Endothelial cell of umbilical vein (primary cell): ENCODE results near the gene RGR. TPM values are rescaled to one million over a fixed set of nuclear protein-coding genes. Genes with fewer than 3 reads are reported as not detected.

Experiments
- BruUV-seq: library from RNA; stranded (reverse); fragments of 400-500 nt; replicated peaks from 2 replicates; lab custom pipeline; 2021; lab: Mats Ljungman, UMichigan
- CTCF ChIA-PET: fragments of 300-600, 350-600 bp; sonication (Branson Sonifier 250); formaldehyde crosslinking; loops from one replicate; lab custom pipeline; 2021; ENCODE audit warnings: antibody characterized with exemption, inconsistent platforms; lab: Charles Lee
- POLR2A ChIA-PET: fragments of 300-600, 350-600 bp; sonication (Branson Sonifier 250); formaldehyde crosslinking; loops from one replicate; lab custom pipeline; 2021; ENCODE audit warnings: antibody characterized with exemption, inconsistent platforms; lab: Charles Lee
- DNase-seq: peaks from one replicate; pipeline ENCODE4 v3.0.0-alpha.2; 2011; ENCODE audit warnings: low read depth, low spot score
- FAIRE-seq: peaks from 2 replicates; lab custom pipeline; 2011; peaks lifted over from hg19 to GRCh38; lab: Jason Lieb, UNC
- H2AFZ ChIP-seq: 2 replicates; pipeline ENCODE4 v1.6.0; 2012; ENCODE audit warnings: low read depth, low read length, control low read depth, inconsistent platforms
- H3K27ac ChIP-seq: 2 replicates; pipeline ENCODE4 v1.5.1; 2011; ENCODE audit warnings: low read depth, mild to moderate bottlenecking, control low read depth, low read length, moderate library complexity; ENCODE audit not compliant: insufficient read depth
- H3K27me3 ChIP-seq, 2 experiments: 2 replicates each; pipeline versions ENCODE4 v1.6.0 to v1.6.1; 2011; ENCODE audit warnings: low read length in 2 of 2, mixed read lengths in 1 of 2; ENCODE audit not compliant: control insufficient read depth in 2 of 2, insufficient read depth in 2 of 2
- H3K36me3 ChIP-seq, 2 experiments: 2 replicates in 1 of 2; 3 replicates in 1 of 2; pipeline ENCODE4 v1.5.1; 2011; ENCODE audit warnings: low read length in 2 of 2, mild to moderate bottlenecking in 1 of 2, moderate library complexity in 1 of 2; ENCODE audit not compliant: control insufficient read depth in 2 of 2, insufficient read depth in 2 of 2; ENCODE audit errors: extremely low read depth in 1 of 2
- H3K4me1 ChIP-seq: 3 replicates; pipeline ENCODE4 v1.5.1; 2011; ENCODE audit warnings: mild to moderate bottlenecking, low read length; ENCODE audit not compliant: control insufficient read depth, insufficient read depth; ENCODE audit errors: extremely low read depth
- H3K4me2 ChIP-seq: 2 replicates; pipeline ENCODE4 v1.6.1; 2011; ENCODE audit warnings: low read length, control low read depth, mixed read lengths; ENCODE audit not compliant: insufficient read depth
- H3K4me3 ChIP-seq, 3 experiments: fragments of 200-600 bp in 1 of 3; sonication (generic), shearing (Covaris generic) in 1 of 3; replicated peaks in 1 of 3; 2 replicates each; pipeline ENCODE4 v1.5.1; 2011 to 2016; ENCODE audit warnings: control low read depth in 3 of 3, low read length in 3 of 3, mild to moderate bottlenecking in 2 of 3, inconsistent platforms in 1 of 3, low read depth in 1 of 3, moderate library complexity in 1 of 3; ENCODE audit not compliant: insufficient read depth in 1 of 3
- H3K79me2 ChIP-seq: 2 replicates; pipeline ENCODE4 v1.6.0; 2012; ENCODE audit warnings: low read length, inconsistent platforms; ENCODE audit not compliant: control insufficient read depth, insufficient read depth
- H3K9ac ChIP-seq: replicated peaks from 2 replicates; pipeline ENCODE3; 2011; ENCODE audit warnings: low read length, control low read depth; ENCODE audit not compliant: insufficient read depth; ENCODE audit errors: extremely low read depth
- H3K9me1 ChIP-seq: replicated peaks from 3 replicates; pipeline ENCODE4 v1.6.0; 2011; ENCODE audit warnings: mild to moderate bottlenecking, low read length; ENCODE audit not compliant: control insufficient read depth, insufficient read depth; ENCODE audit errors: extremely low read depth
- H3K9me3 ChIP-seq: replicated peaks from 2 replicates; pipeline ENCODE4 v1.5.1; 2012; ENCODE audit warnings: low read length, inconsistent platforms; ENCODE audit not compliant: control insufficient read depth, insufficient read depth
- H4K20me1 ChIP-seq: replicated peaks from 2 replicates; pipeline ENCODE3; 2011; ENCODE audit warnings: mild to moderate bottlenecking, low read length; ENCODE audit not compliant: control insufficient read depth, insufficient read depth; ENCODE audit errors: extremely low read depth
- EZH2 ChIP-seq: IDR thresholded peaks from 2 replicates; pipeline ENCODE4 v1.6.1; 2012; ENCODE audit warnings: borderline replicate concordance, low read depth, mild to moderate bottlenecking, moderate library complexity, low read length, inconsistent platforms; ENCODE audit not compliant: severe bottlenecking
- FOS ChIP-seq: IDR thresholded peaks from 2 replicates; pipeline ENCODE4 v1.6.1; 2011; ENCODE audit warnings: mild to moderate bottlenecking, low read length, moderate library complexity, borderline replicate concordance; ENCODE audit not compliant: insufficient read depth
- GATA2 ChIP-seq: IDR thresholded peaks from 2 replicates; pipeline ENCODE4 v1.7.0; 2011; ENCODE audit warnings: low read depth, mild to moderate bottlenecking, moderate library complexity, mixed read lengths, low read length; ENCODE audit not compliant: insufficient read length, insufficient read depth
- JUN ChIP-seq: IDR thresholded peaks from 2 replicates; pipeline ENCODE4 v1.6.1; 2011; ENCODE audit warnings: borderline replicate concordance, low read depth; ENCODE audit not compliant: insufficient read length, insufficient read depth
- MYC ChIP-seq: IDR thresholded peaks from one replicate; pipeline ENCODE4 v1.6.1; 2011; ENCODE audit warnings: mild to moderate bottlenecking, low read depth, low read length
- POLR2A ChIP-seq: IDR thresholded peaks from 2 replicates; pipeline ENCODE4 v1.6.1; 2012; ENCODE audit warnings: low read depth, mild to moderate bottlenecking, control low read depth, low read length
- POLR2AphosphoS5 ChIP-seq: IDR thresholded peaks from 2 replicates; pipeline ENCODE4 v1.6.1; 2012; ENCODE audit warnings: low read depth, mild to moderate bottlenecking, control low read depth, low read length, moderate library complexity; ENCODE audit not compliant: insufficient read depth
- dilution Hi-C: fragments of 300-500 bp; cut with MboI; formaldehyde crosslinking; loops from one replicate; pipeline ENCODE4 v1.15.0; 2019; ENCODE audit warnings: low sequenced_read_pairs; ENCODE audit not compliant: extremely low pct_ligation_motif_present
- intact Hi-C: fragments of 100-400 bp; cut with micrococcal nuclease; formaldehyde crosslinking; loops from one replicate; pipeline ENCODE4 v1.10.0; 2022
- polyA plus RNA-seq, 4 experiments: library from polyadenylated mRNA; depleted of rRNA in 3 of 4; stranded (reverse) in 3 of 4; unstranded in 1 of 4; fragments of >200 nt; gene quantifications; 2 replicates each; pipeline versions ENCODE4 v1.2.1 to v1.2.3, GENCODE V29; 2011 to 2012; ENCODE audit warnings: missing spikeins in 1 of 4
- total RNA-seq: library from RNA; stranded (reverse); gene quantifications from 2 replicates; pipeline ENCODE4 v1.2.3, GENCODE V29; 2021
- TF ChIP-seq, protein P1 (sequence below): IDR thresholded peaks from 2 replicates; pipeline ENCODE4 v1.6.1; 2011; ENCODE audit not compliant: insufficient read depth, insufficient read length
- TF ChIP-seq, protein P2 (sequence below), 2 donors: IDR thresholded peaks; 1 replicate in 1 of 2; 2 replicates in 1 of 2; pipeline ENCODE4 v1.5.1; 2011; ENCODE audit warnings: low read length in 2 of 2, mild to moderate bottlenecking in 2 of 2, moderate library complexity in 2 of 2, control low read depth in 1 of 2, inconsistent platforms in 1 of 2, low read depth in 1 of 2; ENCODE audit not compliant: insufficient read depth in 1 of 2; ENCODE audit errors: extremely low read depth in 1 of 2

Gene RGR
- total and polyA plus RNA-seq, 2 donors (not counting 3 experiments of a cell fraction or from before 2014, with no cell fraction given) = not detected

DNA sequence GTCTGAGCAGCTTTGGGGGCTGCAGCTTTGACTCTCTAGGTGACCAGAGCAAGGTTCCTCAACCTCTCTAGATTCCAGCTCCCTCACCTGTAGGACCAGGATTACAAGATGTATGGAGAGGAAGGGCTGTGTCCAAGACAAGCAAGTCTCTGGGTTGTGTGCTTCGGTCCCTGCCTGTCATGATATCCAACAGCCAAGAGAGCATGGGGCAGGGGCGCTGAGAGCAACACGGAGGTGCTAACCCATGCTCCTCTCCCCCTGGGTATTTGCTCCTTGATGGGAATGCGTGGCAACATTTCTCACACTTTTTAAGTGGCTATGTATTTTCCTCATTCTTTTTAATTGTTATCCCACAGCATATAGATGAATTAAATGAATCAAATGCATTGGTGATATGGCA, 40.2 kb upstream of the RGR start:
- no peaks in the 10 kb centered on the region for H3K27me3 ChIP-seq
- no peak overlapping the region for H3K4me3 ChIP-seq
- no peaks in the 10 kb centered on the region for H3K4me1 ChIP-seq
- H3K9ac ChIP-seq = no peak overlapping the region
- CTCF ChIA-PET = interaction anchor here (1.1 kb wide), 1 partner anchor 35 kb away, joined by 3 read pairs; no protein-coding TSS in a partner anchor
- no peak for DNase-seq
- no peak for TF ChIP-seq EZH2
- TF ChIP-seq, protein P1, sequence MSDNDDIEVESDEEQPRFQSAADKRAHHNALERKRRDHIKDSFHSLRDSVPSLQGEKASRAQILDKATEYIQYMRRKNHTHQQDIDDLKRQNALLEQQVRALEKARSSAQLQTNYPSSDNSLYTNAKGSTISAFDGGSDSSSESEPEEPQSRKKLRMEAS = no peak
- no peak for TF ChIP-seq POLR2AphosphoS5
- TF ChIP-seq GATA2 = no peak
- TF ChIP-seq, protein P2, sequence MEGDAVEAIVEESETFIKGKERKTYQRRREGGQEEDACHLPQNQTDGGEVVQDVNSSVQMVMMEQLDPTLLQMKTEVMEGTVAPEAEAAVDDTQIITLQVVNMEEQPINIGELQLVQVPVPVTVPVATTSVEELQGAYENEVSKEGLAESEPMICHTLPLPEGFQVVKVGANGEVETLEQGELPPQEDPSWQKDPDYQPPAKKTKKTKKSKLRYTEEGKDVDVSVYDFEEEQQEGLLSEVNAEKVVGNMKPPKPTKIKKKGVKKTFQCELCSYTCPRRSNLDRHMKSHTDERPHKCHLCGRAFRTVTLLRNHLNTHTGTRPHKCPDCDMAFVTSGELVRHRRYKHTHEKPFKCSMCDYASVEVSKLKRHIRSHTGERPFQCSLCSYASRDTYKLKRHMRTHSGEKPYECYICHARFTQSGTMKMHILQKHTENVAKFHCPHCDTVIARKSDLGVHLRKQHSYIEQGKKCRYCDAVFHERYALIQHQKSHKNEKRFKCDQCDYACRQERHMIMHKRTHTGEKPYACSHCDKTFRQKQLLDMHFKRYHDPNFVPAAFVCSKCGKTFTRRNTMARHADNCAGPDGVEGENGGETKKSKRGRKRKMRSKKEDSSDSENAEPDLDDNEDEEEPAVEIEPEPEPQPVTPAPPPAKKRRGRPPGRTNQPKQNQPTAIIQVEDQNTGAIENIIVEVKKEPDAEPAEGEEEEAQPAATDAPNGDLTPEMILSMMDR (IDR thresholded peaks at IDR 0.05; ENCODE audit: extremely low read depth in 1 of 2, insufficient read depth in 1 of 2, low read depth in 1 of 2, low read length in 2 of 2) = no peak
- TF ChIP-seq JUN = no peak
- TF ChIP-seq MYC = no peak
- no peak for TF ChIP-seq FOS
- TF ChIP-seq POLR2A = no peak
- no peaks in the 10 kb centered on the region for H4K20me1 ChIP-seq
- no peak overlapping the region for H3K27ac ChIP-seq
- no peak overlapping the region for H3K4me2 ChIP-seq
- BruUV-seq = no TSS peak
- POLR2A ChIA-PET = no interaction called here
- intact Hi-C loops = loop anchor here (2.0 kb wide), 2 partner anchors 58 to 78 kb away; no protein-coding TSS in a partner anchor
- no peaks in the 10 kb centered on the region for H3K9me1 ChIP-seq
- no peak for FAIRE-seq
- no peak overlapping the region for H2AFZ ChIP-seq
- no peaks in the 10 kb centered on the region for H3K36me3 ChIP-seq
- dilution Hi-C loops = no loop called here
- no peaks in the 10 kb centered on the region for H3K9me3 ChIP-seq
- H3K79me2 ChIP-seq = no peaks in the 10 kb centered on the region
